ENCODE results near the gene DCUN1D4.

- TF ChIP-seq EZH2phosphoT487 (IDR thresholded peaks at IDR 0.05; ENCODE audit: borderline replicate concordance, low read length) = no peak
- TF ChIP-seq CTCF (IDR thresholded peaks at IDR 0.05; ENCODE audit: low read depth, low read length, poor library complexity, severe bottlenecking) = no peak
These were observed 99.9 kb downstream of the DCUN1D4 start for GRCh38 chr4:51942833-51943215.
